GM13977 (cell line): Measurements from ENCODE around the gene ZNF546.

Source experiments
- DNase-seq: peaks from one replicate; pipeline ENCODE4 v3.0.0; 2012; ENCODE audit warnings: low spot score
- CTCF ChIP-seq: IDR thresholded peaks from 2 replicates; pipeline ENCODE4 v1.5.1; 2012; ENCODE audit warnings: mild to moderate bottlenecking, control low read depth; ENCODE audit not compliant: insufficient read depth; ENCODE audit errors: extremely low read depth, missing control alignments
- in situ Hi-C: fragments of 300-500 bp; cut with MboI; formaldehyde crosslinking; loops from one replicate; pipeline ENCODE4 v1.12.0; 2022; ENCODE audit warnings: low sequenced_read_pairs, low pct_unique_long_range_greater_than_20kb, mixed read lengths, inconsistent platforms; ENCODE audit not compliant: unreplicated experiment

ZNF546 gene

GRCh38 chr19:39997638-39998216, 867 bp downstream of the ZNF546 start:
- in situ Hi-C loops, result no loop called here
- peak; percentile 50 for DNase-seq
- TF ChIP-seq CTCF, result no peak

GRCh38 chr19:39998501-39998900, 1.6 kb downstream of the ZNF546 start:
- in situ Hi-C loops, result no loop called here
- DNase-seq, result no peak
- TF ChIP-seq CTCF, result no peak

DNA sequence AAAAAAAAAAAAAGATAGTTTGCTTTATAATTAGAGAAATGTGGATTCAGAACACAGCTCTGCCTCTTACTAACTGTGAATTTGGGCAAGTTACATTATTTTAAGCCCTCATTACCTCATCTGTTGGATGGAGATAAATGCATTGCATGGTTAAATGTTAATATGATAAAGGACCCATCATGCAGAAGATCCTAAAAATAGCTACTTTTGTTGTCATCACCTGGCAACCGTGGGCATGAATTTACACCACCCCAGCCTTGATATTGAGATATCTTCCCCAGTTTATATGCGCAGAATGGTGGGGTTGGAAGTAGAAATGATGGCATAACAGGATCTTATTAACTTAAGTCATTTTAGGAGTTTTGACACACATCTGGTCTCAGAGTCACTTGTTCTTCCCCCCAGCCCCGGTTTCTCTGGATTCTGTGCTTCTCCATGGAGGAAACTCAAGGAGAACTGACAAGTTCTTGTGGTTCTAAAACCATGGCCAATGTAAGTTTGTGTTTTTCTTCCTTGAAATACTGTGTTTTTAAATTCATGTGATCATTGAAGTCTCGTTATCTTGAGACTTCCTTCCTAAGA, 8.9 kb downstream of the ZNF546 start:
- DNase-seq, result no peak
- TF ChIP-seq CTCF, result no peak
- in situ Hi-C loops, result no loop called here

- in situ Hi-C loops, result no loop called here
- TF ChIP-seq CTCF, result no peak
- DNase-seq, result no peak
These were observed 9.4 kb downstream of the ZNF546 start for GRCh38 chr19:40006273-40006691.

DNA sequence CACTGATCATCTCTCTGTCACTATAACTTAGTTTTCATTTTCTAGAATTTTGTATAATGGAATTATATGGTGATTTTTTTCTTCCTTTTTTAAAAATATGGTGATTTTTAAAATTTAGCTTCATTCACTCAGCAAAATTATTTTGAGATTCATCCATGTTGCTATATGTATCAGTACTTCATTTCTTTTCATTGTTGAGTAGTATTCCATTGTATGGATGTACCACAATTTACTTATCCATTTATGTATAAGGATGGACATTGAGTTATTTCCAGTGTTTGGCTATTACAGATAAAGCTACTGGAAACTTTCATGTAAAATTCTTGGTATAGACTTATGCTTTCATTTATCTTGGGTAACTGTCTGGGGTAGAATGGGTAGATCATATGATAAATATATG, 12.8 kb downstream of the ZNF546 start:
- in situ Hi-C loops, result no loop called here
- TF ChIP-seq CTCF, result no peak
- DNase-seq, result no peak

DNA sequence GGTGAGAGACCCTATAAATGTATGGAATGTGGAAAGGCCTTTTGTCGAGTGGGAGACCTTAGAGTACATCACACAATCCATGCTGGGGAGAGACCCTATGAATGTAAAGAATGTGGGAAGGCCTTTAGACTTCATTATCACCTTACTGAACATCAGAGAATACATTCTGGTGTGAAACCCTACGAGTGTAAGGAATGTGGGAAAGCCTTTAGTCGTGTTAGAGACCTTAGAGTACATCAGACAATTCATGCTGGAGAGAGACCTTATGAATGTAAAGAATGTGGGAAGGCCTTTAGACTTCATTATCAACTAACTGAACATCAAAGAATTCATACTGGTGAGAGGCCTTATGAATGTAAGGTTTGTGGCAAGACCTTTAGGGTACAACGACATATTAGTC, 17.1 kb downstream of the ZNF546 start:
- in situ Hi-C loops, result no loop called here
- no peak for TF ChIP-seq CTCF
- no peak for DNase-seq
